Memory B cell (primary cell): Measurements from ENCODE around the gene ZFAND2B.
"Not testable (repeated sequence)": the region's sequence is repeated elsewhere in the genome, so short reads cannot be mapped to it uniquely, and the experiment has no call there.

Experiments
- ATAC-seq: fragments of 150-1000 bp; cut with Tn5 transposase; 2 replicates; pipeline ENCODE4 v1.10.0; 2021; ENCODE audit warnings: low read depth, mild to moderate bottlenecking, moderate library complexity
- DNase-seq, 2 donors: peaks; one replicate each; pipeline ENCODE4 v3.0.0; 2022; ENCODE audit warnings: low spot score in 2 of 2
- H3K27ac Mint-ChIP-seq: one replicate; pipeline ENCODE4 v1.8.0; 2022; ENCODE audit warnings: mild to moderate bottlenecking, moderate library complexity, mixed read lengths
- H3K27me3 Mint-ChIP-seq: one replicate; pipeline ENCODE4 v1.8.0; 2022; ENCODE audit warnings: mixed read lengths
- H3K36me3 Mint-ChIP-seq: one replicate; pipeline ENCODE4 v1.8.0; 2022; ENCODE audit warnings: mild to moderate bottlenecking, mixed read lengths
- H3K4me1 Mint-ChIP-seq: one replicate; pipeline ENCODE4 v1.8.0; 2022; ENCODE audit warnings: mixed read lengths
- H3K4me3 Mint-ChIP-seq: one replicate; pipeline ENCODE4 v1.8.0; 2022; ENCODE audit warnings: mild to moderate bottlenecking, moderate library complexity, mixed read lengths
- H3K9me3 Mint-ChIP-seq: one replicate; pipeline ENCODE4 v1.8.0; 2022; ENCODE audit warnings: mixed read lengths

Gene ZFAND2B

GRCh38 chr2:219180961-219181360, 25.6 kb upstream of the ZFAND2B start:
- DNase-seq = no peak
- H3K4me1 Mint-ChIP-seq = peaks cover 19% of the 10 kb centered on the region
- peaks cover 18% of the 10 kb centered on the region for H3K36me3 Mint-ChIP-seq
- peak overlapping the region; percentile 31 for H3K27ac Mint-ChIP-seq
- H3K9me3 Mint-ChIP-seq = no peaks in the 10 kb centered on the region
- H3K4me3 Mint-ChIP-seq = no peak overlapping the region
- no peaks in the 10 kb centered on the region for H3K27me3 Mint-ChIP-seq
- ATAC-seq = no peak

- Mint-ChIP-seq H3K27ac (no peak overlapping the region), H3K27me3 (no peaks in the 10 kb centered on the region), H3K36me3 (peaks cover 18% of the 10 kb centered on the region), H3K4me3 (no peak overlapping the region), H3K4me1 (peaks cover 18% of the 10 kb centered on the region), H3K9me3 (no peaks in the 10 kb centered on the region)
- DNase-seq (no peak), ATAC-seq (no peak)
These were observed 25.1 kb upstream of the ZFAND2B start for GRCh38 chr2:219181531-219181930.

GRCh38 chr2:219182331-219183150, 24.0 kb upstream of the ZFAND2B start:
- H3K27ac Mint-ChIP-seq = peak overlapping the region; percentile 53
- peaks cover 19% of the 10 kb centered on the region for H3K36me3 Mint-ChIP-seq
- DNase-seq (no peak), ATAC-seq (no peak)
- H3K9me3 Mint-ChIP-seq = no peaks in the 10 kb centered on the region
- H3K4me3 Mint-ChIP-seq = no peak overlapping the region
- peaks cover 22% of the 10 kb centered on the region for H3K4me1 Mint-ChIP-seq
- H3K27me3 Mint-ChIP-seq = no peaks in the 10 kb centered on the region

- Mint-ChIP-seq H3K4me3 (no peak overlapping the region), H3K9me3 (no peaks in the 10 kb centered on the region), H3K4me1 (peaks cover 20% of the 10 kb centered on the region), H3K27me3 (no peaks in the 10 kb centered on the region), H3K27ac (peak overlapping the region; percentile 53), H3K36me3 (peaks cover 19% of the 10 kb centered on the region)
- no peak for DNase-seq
- no peak for ATAC-seq
These were observed 23.3 kb upstream of the ZFAND2B start for GRCh38 chr2:219183151-219183772.

GRCh38 chr2:219184121-219184520, 22.5 kb upstream of the ZFAND2B start:
- Mint-ChIP-seq H3K4me1 (peaks cover 15% of the 10 kb centered on the region), H3K27me3 (no peaks in the 10 kb centered on the region), H3K36me3 (peaks cover 19% of the 10 kb centered on the region), H3K4me3 (no peak overlapping the region), H3K9me3 (no peaks in the 10 kb centered on the region), H3K27ac (peak overlapping the region; percentile 14)
- ATAC-seq (no peak), DNase-seq (no peak)

GRCh38 chr2:219186754-219187456, 19.7 kb upstream of the ZFAND2B start:
- no peaks in the 10 kb centered on the region for H3K27me3 Mint-ChIP-seq
- H3K36me3 Mint-ChIP-seq = peaks cover 10% of the 10 kb centered on the region
- peak overlapping the region; percentile 18 for H3K27ac Mint-ChIP-seq
- H3K9me3 Mint-ChIP-seq = no peaks in the 10 kb centered on the region
- no peak overlapping the region for H3K4me3 Mint-ChIP-seq
- ATAC-seq (peak; percentile 80), DNase-seq (no peak)
- H3K4me1 Mint-ChIP-seq = peaks cover 12% of the 10 kb centered on the region

GRCh38 chr2:219197388-219197787, 9.2 kb upstream of the ZFAND2B start:
- no peaks in the 10 kb centered on the region for H3K4me1 Mint-ChIP-seq
- H3K9me3 Mint-ChIP-seq = no peaks in the 10 kb centered on the region
- ATAC-seq (no peak), DNase-seq (no peak)
- H3K4me3 Mint-ChIP-seq = no peak overlapping the region
- H3K36me3 Mint-ChIP-seq = no peaks in the 10 kb centered on the region
- H3K27me3 Mint-ChIP-seq = peaks cover 11% of the 10 kb centered on the region
- H3K27ac Mint-ChIP-seq = no peak overlapping the region

- Mint-ChIP-seq H3K36me3 (no peaks in the 10 kb centered on the region), H3K9me3 (no peaks in the 10 kb centered on the region), H3K4me3 (no peak overlapping the region), H3K4me1 (no peaks in the 10 kb centered on the region), H3K27me3 (peaks cover 11% of the 10 kb centered on the region), H3K27ac (no peak overlapping the region)
- DNase-seq (no peak), ATAC-seq (no peak)
These were observed 7.6 kb upstream of the ZFAND2B start for GRCh38 chr2:219198974-219199373.

- Mint-ChIP-seq H3K4me3 (no peak overlapping the region), H3K4me1 (no peaks in the 10 kb centered on the region), H3K9me3 (no peaks in the 10 kb centered on the region), H3K27ac (no peak overlapping the region), H3K36me3 (no peaks in the 10 kb centered on the region), H3K27me3 (peaks cover 11% of the 10 kb centered on the region)
- no peak for ATAC-seq
- no peak for DNase-seq
These were observed 6.9 kb upstream of the ZFAND2B start for GRCh38 chr2:219199470-219200211.

- H3K9me3 Mint-ChIP-seq, H3K27me3 Mint-ChIP-seq, DNase-seq, ATAC-seq, H3K36me3 Mint-ChIP-seq, H3K27ac Mint-ChIP-seq, H3K4me3 Mint-ChIP-seq, H3K4me1 Mint-ChIP-seq: not testable (repeated sequence)
These were observed 5.9 kb upstream of the ZFAND2B start for GRCh38 chr2:219200502-219201326.

- not testable (repeated sequence) for H3K36me3 Mint-ChIP-seq, DNase-seq, H3K4me1 Mint-ChIP-seq, H3K9me3 Mint-ChIP-seq, H3K27me3 Mint-ChIP-seq, ATAC-seq, H3K4me3 Mint-ChIP-seq, H3K27ac Mint-ChIP-seq
These were observed 5.3 kb upstream of the ZFAND2B start for GRCh38 chr2:219201331-219201730.

GRCh38 chr2:219204425-219205164, 2.0 kb upstream of the ZFAND2B start:
- H3K36me3 Mint-ChIP-seq = no peaks in the 10 kb centered on the region
- no peak overlapping the region for H3K4me3 Mint-ChIP-seq
- no peak overlapping the region for H3K27ac Mint-ChIP-seq
- peaks cover under 1% of the 10 kb centered on the region for H3K27me3 Mint-ChIP-seq
- ATAC-seq = no peak
- no peaks in the 10 kb centered on the region for H3K9me3 Mint-ChIP-seq
- no peak for DNase-seq
- H3K4me1 Mint-ChIP-seq = peaks cover 13% of the 10 kb centered on the region

GRCh38 chr2:219205165-219205538, 1.4 kb upstream of the ZFAND2B start:
- no peak overlapping the region for H3K4me3 Mint-ChIP-seq
- H3K36me3 Mint-ChIP-seq = no peaks in the 10 kb centered on the region
- H3K9me3 Mint-ChIP-seq = no peaks in the 10 kb centered on the region
- ATAC-seq (no peak), DNase-seq (no peak)
- H3K27ac Mint-ChIP-seq = no peak overlapping the region
- peaks cover 13% of the 10 kb centered on the region for H3K4me1 Mint-ChIP-seq
- H3K27me3 Mint-ChIP-seq = no peaks in the 10 kb centered on the region
